MCF 10A (cell line): ENCODE measurements around the gene FAM151A. TPM values are rescaled to one million over a fixed set of nuclear protein-coding genes. Genes with fewer than 3 reads are reported as not detected.

Experiments used
- BruUV-seq: library from RNA; stranded (reverse); fragments of 400-500 nt; replicated peaks from 2 replicates; lab custom pipeline; 2021; lab: Mats Ljungman, UMichigan
- CTCF ChIA-PET: fragments of 300-600 bp; sonication (Branson Sonifier 250); formaldehyde crosslinking; extraction: SDS; loops from one replicate; lab custom pipeline; 2021; ENCODE audit warnings: antibody characterized with exemption, inconsistent platforms; lab: Yijun Ruan, JAX
- POLR2A ChIA-PET: fragments of 300-600, 350-650 bp; sonication (Branson Sonifier 250); formaldehyde crosslinking; extraction: SDS; loops from one replicate; lab custom pipeline; 2020; ENCODE audit warnings: antibody characterized with exemption, inconsistent platforms; lab: Yijun Ruan, JAX
- DNase-seq: peaks from one replicate; pipeline ENCODE4 v3.0.0-alpha.2; 2018; ENCODE audit not compliant: unreplicated experiment
- H3K27ac Mint-ChIP-seq: one replicate; pipeline ENCODE4 v1.8.0; 2022; ENCODE audit warnings: mild to moderate bottlenecking, low read depth, mixed read lengths; ENCODE audit not compliant: unreplicated experiment
- H3K27me3 Mint-ChIP-seq: one replicate; pipeline ENCODE4 v1.8.0; 2022; ENCODE audit warnings: mixed read lengths; ENCODE audit not compliant: insufficient read depth, unreplicated experiment
- H3K36me3 Mint-ChIP-seq: one replicate; pipeline ENCODE4 v1.8.0; 2022; ENCODE audit warnings: mild to moderate bottlenecking, moderate library complexity, mixed read lengths; ENCODE audit not compliant: insufficient read depth, unreplicated experiment
- H3K4me1 Mint-ChIP-seq: one replicate; pipeline ENCODE4 v1.8.0; 2022; ENCODE audit warnings: mixed read lengths; ENCODE audit not compliant: insufficient read depth, unreplicated experiment
- H3K4me3 Mint-ChIP-seq: one replicate; pipeline ENCODE4 v1.8.0; 2022; ENCODE audit warnings: mild to moderate bottlenecking, moderate library complexity, mixed read lengths; ENCODE audit not compliant: unreplicated experiment
- H3K9me3 Mint-ChIP-seq: one replicate; pipeline ENCODE4 v1.8.0; 2022; ENCODE audit warnings: mixed read lengths; ENCODE audit not compliant: unreplicated experiment
- intact Hi-C: fragments of 100-400 bp; cut with micrococcal nuclease; formaldehyde crosslinking; loops from 2 replicates; pipeline ENCODE4 v1.14.1; 2022
- total RNA-seq: library from RNA; stranded (reverse); gene quantifications from 2 replicates; pipeline ENCODE4 v1.2.3, GENCODE V29; 2022
- TF ChIP-seq, protein P1 (sequence below): fragments of 200-600 bp; IDR thresholded peaks from one replicate; pipeline ENCODE4 v1.8.0; 2022; ENCODE audit warnings: antibody characterized with exemption, mild to moderate bottlenecking; ENCODE audit not compliant: unreplicated experiment

The FAM151A gene
- total RNA-seq, 1 experiment from 2014 or later, result not detected

DNA sequence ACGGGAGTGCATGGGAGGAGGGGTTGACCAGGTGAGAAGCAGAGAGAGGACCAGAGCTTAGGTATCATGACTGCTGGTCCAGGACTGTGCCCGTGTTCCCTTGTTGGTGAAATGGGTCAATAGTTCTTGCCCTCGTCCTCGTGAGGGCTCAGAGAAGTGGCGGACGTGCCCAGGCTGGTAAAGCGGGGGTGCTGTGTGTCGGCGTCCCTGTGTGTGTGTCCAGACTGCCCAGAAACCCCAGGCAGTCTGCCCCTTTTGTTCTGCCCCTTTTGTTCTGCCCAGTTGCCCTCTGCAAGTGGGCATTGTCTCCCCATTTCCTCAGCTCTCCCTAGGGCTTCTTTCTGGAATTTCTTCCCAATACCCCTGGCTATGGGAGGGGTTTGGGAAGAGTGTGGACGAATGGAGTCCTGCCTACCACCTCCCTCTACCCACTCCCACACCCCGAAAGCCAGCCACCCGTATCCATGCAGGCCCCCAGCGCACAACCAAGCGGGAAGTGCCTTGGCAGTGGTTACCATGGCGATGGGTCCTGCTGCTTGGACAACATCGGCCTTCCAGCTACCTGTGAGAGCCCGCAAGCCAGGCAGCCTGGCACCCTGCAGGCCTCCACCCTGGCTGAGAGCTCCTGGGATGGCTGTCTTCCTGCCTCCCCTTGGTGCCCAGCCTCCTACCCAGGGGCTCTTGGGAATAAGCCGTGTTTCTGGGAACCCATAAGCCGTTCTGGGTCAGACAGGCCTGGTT, 40.6 kb downstream of the FAM151A start:
- ChIA-PET CTCF (interaction anchor here (0.6 kb wide), 3 partner anchors 85 to 519 kb away, joined by 3 to 5 read pairs (median 4); no protein-coding TSS in a partner anchor), POLR2A (interaction anchor here (1.3 to 1.7 kb wide), 3 partner anchors 11 to 133 kb away, joined by 4 to 8 read pairs (median 4); partner anchors contain the start of gene TTC4)
- peaks cover 22% of the 10 kb centered on the region for H3K4me1 Mint-ChIP-seq
- intact Hi-C loops, result no loop called here
- no peaks in the 10 kb centered on the region for H3K36me3 Mint-ChIP-seq
- no peaks in the 10 kb centered on the region for H3K27me3 Mint-ChIP-seq
- no peak for DNase-seq
- H3K4me3 Mint-ChIP-seq, result no peak overlapping the region
- H3K9me3 Mint-ChIP-seq, result no peaks in the 10 kb centered on the region
- TF ChIP-seq, protein P1, sequence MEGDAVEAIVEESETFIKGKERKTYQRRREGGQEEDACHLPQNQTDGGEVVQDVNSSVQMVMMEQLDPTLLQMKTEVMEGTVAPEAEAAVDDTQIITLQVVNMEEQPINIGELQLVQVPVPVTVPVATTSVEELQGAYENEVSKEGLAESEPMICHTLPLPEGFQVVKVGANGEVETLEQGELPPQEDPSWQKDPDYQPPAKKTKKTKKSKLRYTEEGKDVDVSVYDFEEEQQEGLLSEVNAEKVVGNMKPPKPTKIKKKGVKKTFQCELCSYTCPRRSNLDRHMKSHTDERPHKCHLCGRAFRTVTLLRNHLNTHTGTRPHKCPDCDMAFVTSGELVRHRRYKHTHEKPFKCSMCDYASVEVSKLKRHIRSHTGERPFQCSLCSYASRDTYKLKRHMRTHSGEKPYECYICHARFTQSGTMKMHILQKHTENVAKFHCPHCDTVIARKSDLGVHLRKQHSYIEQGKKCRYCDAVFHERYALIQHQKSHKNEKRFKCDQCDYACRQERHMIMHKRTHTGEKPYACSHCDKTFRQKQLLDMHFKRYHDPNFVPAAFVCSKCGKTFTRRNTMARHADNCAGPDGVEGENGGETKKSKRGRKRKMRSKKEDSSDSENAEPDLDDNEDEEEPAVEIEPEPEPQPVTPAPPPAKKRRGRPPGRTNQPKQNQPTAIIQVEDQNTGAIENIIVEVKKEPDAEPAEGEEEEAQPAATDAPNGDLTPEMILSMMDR, result no peak
- BruUV-seq, result no TSS peak
- peak overlapping the region; percentile 95 for H3K27ac Mint-ChIP-seq

- TF ChIP-seq, protein P1, result no peak
- no peaks in the 10 kb centered on the region for H3K9me3 Mint-ChIP-seq
- ChIA-PET CTCF (interaction anchor here (0.6 to 1.2 kb wide), 4 partner anchors 9 to 115 kb away, joined by 3 to 5 read pairs (median 4); no protein-coding TSS in a partner anchor), POLR2A (interaction anchor here (0.5 to 2.9 kb wide), 9 partner anchors 8 to 369 kb away, joined by 3 to 29 read pairs (median 3); partner anchors contain the start of gene TTC4)
- H3K27me3 Mint-ChIP-seq, result no peaks in the 10 kb centered on the region
- no TSS peak for BruUV-seq
- H3K4me3 Mint-ChIP-seq, result no peak overlapping the region
- intact Hi-C loops, result no loop called here
- H3K4me1 Mint-ChIP-seq, result peaks cover 22% of the 10 kb centered on the region
- H3K27ac Mint-ChIP-seq, result peak overlapping the region; percentile 95
- peak; percentile 98 for DNase-seq
- H3K36me3 Mint-ChIP-seq, result no peaks in the 10 kb centered on the region
These were observed 41.7 kb downstream of the FAM151A start for GRCh38 chr1:54581621-54582035.

GRCh38 chr1:54580856-54581550, 42.3 kb downstream of the FAM151A start:
- intact Hi-C loops, result no loop called here
- no peak for DNase-seq
- BruUV-seq, result no TSS peak
- Mint-ChIP-seq H3K4me1 (peaks cover 22% of the 10 kb centered on the region), H3K27ac (peak overlapping the region; percentile 95), H3K9me3 (no peaks in the 10 kb centered on the region), H3K27me3 (no peaks in the 10 kb centered on the region), H3K4me3 (no peak overlapping the region), H3K36me3 (no peaks in the 10 kb centered on the region)
- ChIA-PET CTCF (interaction anchor here (0.5 to 1.2 kb wide), 6 partner anchors 10 to 116 kb away, joined by 3 to 8 read pairs (median 4); no protein-coding TSS in a partner anchor), POLR2A (interaction anchor here (0.9 to 2.9 kb wide), 6 partner anchors 8 to 159 kb away, joined by 3 to 29 read pairs (median 4); partner anchors contain the start of gene TTC4)
- TF ChIP-seq, protein P1, result no peak

- CTCF ChIA-PET, result interaction anchor here (0.6 to 0.9 kb wide), 3 partner anchors 80 to 417 kb away, joined by 3 to 4 read pairs (median 3); no protein-coding TSS in a partner anchor
- Mint-ChIP-seq H3K27me3 (no peaks in the 10 kb centered on the region), H3K4me1 (peaks cover 27% of the 10 kb centered on the region), H3K4me3 (no peak overlapping the region), H3K9me3 (no peaks in the 10 kb centered on the region), H3K27ac (no peak overlapping the region), H3K36me3 (no peaks in the 10 kb centered on the region)
- no peak for DNase-seq
- intact Hi-C loops, result no loop called here
- no TSS peak for BruUV-seq
- TF ChIP-seq, protein P1, result no peak
- POLR2A ChIA-PET, result interaction anchor here (2.9 kb wide), 1 partner anchor 13 kb away, joined by 29 read pairs; no protein-coding TSS in a partner anchor
These were observed 44.0 kb downstream of the FAM151A start for GRCh38 chr1:54579337-54579781.
